ENCODE results near the gene MPV17L.
A peak's percentile ranks its signal among the peaks of the same experiment; 100 is the strongest.
"Not testable (repeated sequence)": the region's sequence is repeated elsewhere in the genome, so short reads cannot be mapped to it uniquely, and the experiment has no call there.

The MPV17L gene

DNA sequence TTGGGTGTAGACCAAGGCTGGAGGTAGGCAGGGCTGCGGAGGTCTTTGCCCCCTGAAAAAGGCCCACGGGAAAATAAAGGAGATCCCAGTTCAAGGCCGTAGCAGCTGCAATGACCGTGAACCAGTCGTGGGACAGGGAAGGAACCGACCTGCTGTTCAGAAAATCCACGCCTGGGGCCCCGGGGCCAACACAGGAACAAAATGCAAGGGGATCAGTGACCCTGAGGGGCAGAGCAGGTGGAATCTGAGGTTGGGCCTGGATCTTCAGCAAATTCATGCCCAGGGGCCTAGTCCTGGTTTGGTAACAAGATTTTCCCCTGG, 915 bp downstream of the MPV17L start:
- H3K27me3 ChIP-seq (ENCODE audit: control insufficient read depth in 1 of 2, insufficient read depth in 2 of 2, low read length in 2 of 2); H3K27ac ChIP-seq (ENCODE audit: low read depth, low read length); H3K9ac ChIP-seq (ENCODE audit: low read length); H3K4me1 ChIP-seq (ENCODE audit: insufficient read depth, low read length); H3K9me3 ChIP-seq (ENCODE audit: low read length); H3K36me3 ChIP-seq (ENCODE audit: insufficient read depth, low read length): not testable (repeated sequence)
- H3K4me3 ChIP-seq (ENCODE audit: low read depth in 1 of 2, low read length in 2 of 2), result peak overlapping the region; percentile 55 to 80

DNA sequence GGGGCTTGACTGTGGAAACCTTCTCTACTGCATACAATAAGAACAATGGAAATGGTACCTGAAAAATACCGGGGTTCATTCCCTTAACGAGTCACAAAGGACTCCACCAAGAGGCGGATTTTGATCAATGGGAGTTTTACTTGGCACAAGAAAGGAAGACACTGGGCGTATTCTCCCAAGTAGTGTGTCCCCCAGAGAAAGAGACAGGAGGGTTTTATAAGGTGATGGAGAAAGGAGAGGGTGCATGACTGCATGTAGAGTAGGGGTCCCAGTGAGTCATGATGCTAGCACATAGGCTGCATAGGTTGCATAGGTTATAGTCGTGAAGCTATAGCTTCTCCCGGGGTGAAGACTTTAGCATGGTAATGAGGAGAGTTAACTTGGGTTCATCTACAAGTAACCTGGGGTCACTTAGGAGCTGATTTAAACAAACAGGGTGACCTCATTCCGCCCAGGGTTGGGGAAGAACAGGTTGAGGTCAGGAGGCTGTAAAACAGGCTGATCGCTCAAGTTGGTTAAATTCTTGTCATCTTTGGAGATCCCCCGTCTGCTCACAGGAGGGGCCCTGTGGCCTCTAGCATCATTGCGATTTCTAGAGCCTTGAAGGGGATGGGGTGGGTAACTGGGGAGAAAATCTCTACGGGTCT, 1.5 kb downstream of the MPV17L start:
- Histone ChIP-seq H3K4me1 (ENCODE audit: insufficient read depth, low read length) (no peaks in the 10 kb centered on the region), H3K36me3 (ENCODE audit: insufficient read depth, low read length) (peaks cover 3% of the 10 kb centered on the region), H3K27ac (ENCODE audit: low read depth, low read length) (no peak overlapping the region), H3K4me3 (ENCODE audit: low read depth in 1 of 2, low read length in 2 of 2) (no peak overlapping the region), H3K9ac (ENCODE audit: low read length) (no peak overlapping the region), H3K9me3 (ENCODE audit: low read length) (no peaks in the 10 kb centered on the region), H3K27me3 (ENCODE audit: control insufficient read depth in 1 of 2, insufficient read depth in 2 of 2, low read length in 2 of 2) (no peaks in the 10 kb centered on the region)

GRCh38 chr16:15398618-15399316, 3.2 kb downstream of the MPV17L start:
- no peaks in the 10 kb centered on the region for H3K4me1 ChIP-seq (ENCODE audit: insufficient read depth, low read length)
- no peak overlapping the region for H3K27ac ChIP-seq (ENCODE audit: low read depth, low read length)
- H3K9ac ChIP-seq (ENCODE audit: low read length), result no peak overlapping the region
- H3K9me3 ChIP-seq (ENCODE audit: low read length), result no peaks in the 10 kb centered on the region
- no peak overlapping the region for H3K4me3 ChIP-seq (ENCODE audit: low read depth in 1 of 2, low read length in 2 of 2)
- H3K36me3 ChIP-seq (ENCODE audit: insufficient read depth, low read length), result peaks cover 10% of the 10 kb centered on the region
- H3K27me3 ChIP-seq (ENCODE audit: control insufficient read depth in 1 of 2, insufficient read depth in 2 of 2, low read length in 2 of 2), result no peaks in the 10 kb centered on the region

DNA sequence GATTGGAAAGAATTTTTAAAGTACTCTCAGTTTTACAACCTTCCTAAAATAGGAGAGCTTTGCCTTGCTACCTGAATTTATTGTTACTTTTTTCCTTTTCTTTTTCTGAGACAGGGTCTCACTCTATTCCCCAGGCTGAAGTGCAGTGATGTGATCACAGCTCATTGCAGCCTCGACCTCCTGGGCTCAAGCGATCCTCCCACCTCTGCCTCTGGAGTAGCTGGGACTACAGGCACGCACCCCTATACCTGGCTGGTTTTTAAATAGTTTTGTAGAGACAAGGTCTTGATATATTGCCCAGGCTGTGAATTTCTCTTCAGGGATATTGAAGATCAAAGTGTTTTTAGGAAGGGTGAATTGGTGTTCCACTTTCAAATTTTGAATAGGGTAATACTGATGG, 3.8 kb downstream of the MPV17L start:
- no peak overlapping the region for H3K4me3 ChIP-seq (ENCODE audit: low read depth in 1 of 2, low read length in 2 of 2)
- no peak overlapping the region for H3K27ac ChIP-seq (ENCODE audit: low read depth, low read length)
- H3K9ac ChIP-seq (ENCODE audit: low read length), result no peak overlapping the region
- no peaks in the 10 kb centered on the region for H3K4me1 ChIP-seq (ENCODE audit: insufficient read depth, low read length)
- H3K27me3 ChIP-seq (ENCODE audit: control insufficient read depth in 1 of 2, insufficient read depth in 2 of 2, low read length in 2 of 2), result no peaks in the 10 kb centered on the region
- peaks cover 10% of the 10 kb centered on the region for H3K36me3 ChIP-seq (ENCODE audit: insufficient read depth, low read length)
- no peaks in the 10 kb centered on the region for H3K9me3 ChIP-seq (ENCODE audit: low read length)

DNA sequence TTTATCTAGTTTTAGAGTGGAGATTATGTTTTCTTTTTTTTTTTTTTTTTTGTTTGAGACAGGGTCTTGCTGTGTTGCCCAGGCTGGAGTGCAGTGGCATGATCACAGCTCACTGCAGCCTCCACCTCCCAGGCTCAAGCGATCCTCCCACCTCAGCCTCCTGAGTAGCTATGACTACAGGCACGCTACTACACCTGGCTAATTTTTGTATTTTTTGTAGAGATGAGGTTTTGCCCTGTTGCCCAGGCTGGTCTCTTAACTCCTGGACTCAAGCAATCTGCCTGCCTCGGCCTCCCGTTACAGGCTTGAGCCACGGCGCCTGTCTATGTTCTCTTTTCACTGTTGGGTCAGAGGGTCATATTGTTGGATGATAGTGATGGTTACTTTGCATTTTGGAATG, 4.8 kb downstream of the MPV17L start:
- H3K36me3 ChIP-seq (ENCODE audit: insufficient read depth, low read length); H3K9ac ChIP-seq (ENCODE audit: low read length); H3K27ac ChIP-seq (ENCODE audit: low read depth, low read length); H3K9me3 ChIP-seq (ENCODE audit: low read length); H3K4me1 ChIP-seq (ENCODE audit: insufficient read depth, low read length); H3K4me3 ChIP-seq (ENCODE audit: low read depth in 1 of 2, low read length in 2 of 2); H3K27me3 ChIP-seq (ENCODE audit: control insufficient read depth in 1 of 2, insufficient read depth in 2 of 2, low read length in 2 of 2): not testable (repeated sequence)

DNA sequence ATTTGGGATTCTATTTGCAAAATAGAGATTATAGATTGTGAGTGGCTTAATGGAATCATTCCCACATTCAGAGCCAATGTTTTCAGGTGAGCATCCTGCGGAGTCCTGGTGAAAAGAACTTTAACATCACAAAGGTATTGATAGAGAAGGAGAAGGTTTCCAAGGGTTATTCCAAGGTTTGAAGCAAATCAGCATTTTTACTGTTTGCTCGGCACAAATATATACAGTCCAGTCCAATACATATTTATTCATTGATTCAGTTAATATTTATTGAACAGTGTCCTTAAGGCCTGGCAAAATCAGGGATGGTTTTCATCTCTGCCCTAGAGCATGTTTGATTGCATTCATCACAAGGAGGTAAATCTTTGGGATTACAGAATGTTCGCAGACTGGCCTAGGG, 6.4 kb downstream of the MPV17L start:
- no peak overlapping the region for H3K4me3 ChIP-seq (ENCODE audit: low read depth in 1 of 2, low read length in 2 of 2)
- H3K27ac ChIP-seq (ENCODE audit: low read depth, low read length), result no peak overlapping the region

GRCh38 chr16:15403392-15403995, 7.9 kb downstream of the MPV17L start:
- no peak overlapping the region for H3K4me3 ChIP-seq (ENCODE audit: low read depth in 1 of 2, low read length in 2 of 2)
- H3K27ac ChIP-seq (ENCODE audit: low read depth, low read length), result no peak overlapping the region
- no peaks in the 10 kb centered on the region for H3K4me1 ChIP-seq (ENCODE audit: insufficient read depth, low read length)
- no peak overlapping the region for H3K9ac ChIP-seq (ENCODE audit: low read length)
- H3K36me3 ChIP-seq (ENCODE audit: insufficient read depth, low read length), result peaks cover 10% of the 10 kb centered on the region
- no peaks in the 10 kb centered on the region for H3K9me3 ChIP-seq (ENCODE audit: low read length)
- H3K27me3 ChIP-seq (ENCODE audit: control insufficient read depth in 1 of 2, insufficient read depth in 2 of 2, low read length in 2 of 2), result no peaks in the 10 kb centered on the region

More for the DNA sequence above, 6.4 kb downstream of the MPV17L start:
- Histone ChIP-seq H3K36me3 (ENCODE audit: insufficient read depth, low read length) (peaks cover 10% of the 10 kb centered on the region), H3K27me3 (ENCODE audit: control insufficient read depth in 1 of 2, insufficient read depth in 2 of 2, low read length in 2 of 2) (no peaks in the 10 kb centered on the region), H3K9ac (ENCODE audit: low read length) (no peak overlapping the region), H3K9me3 (ENCODE audit: low read length) (no peaks in the 10 kb centered on the region), H3K4me1 (ENCODE audit: insufficient read depth, low read length) (no peaks in the 10 kb centered on the region)

DNA sequence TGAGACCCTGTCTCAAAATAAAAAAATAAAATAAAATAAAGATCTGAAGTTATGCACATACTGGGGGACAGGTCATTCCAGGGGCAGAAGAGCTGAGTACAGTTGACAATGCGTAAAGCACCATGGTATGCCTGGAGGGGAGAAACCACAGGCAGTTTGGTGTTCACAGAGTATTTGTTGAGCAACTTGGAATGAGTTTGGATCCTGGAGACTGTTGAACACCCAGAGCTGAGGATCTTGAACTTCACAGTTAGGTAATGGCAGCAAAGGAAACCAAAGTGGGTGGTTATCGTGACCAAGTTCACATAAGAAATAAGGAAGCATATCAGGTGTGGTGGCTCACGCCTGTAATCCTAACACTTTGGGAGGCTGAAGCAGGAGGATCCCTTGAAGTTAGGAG, 8.5 kb downstream of the MPV17L start:
- not testable (repeated sequence) for H3K4me1 ChIP-seq (ENCODE audit: insufficient read depth, low read length); H3K9ac ChIP-seq (ENCODE audit: low read length); H3K36me3 ChIP-seq (ENCODE audit: insufficient read depth, low read length); H3K4me3 ChIP-seq (ENCODE audit: low read depth in 1 of 2, low read length in 2 of 2); H3K9me3 ChIP-seq (ENCODE audit: low read length); H3K27me3 ChIP-seq (ENCODE audit: control insufficient read depth in 1 of 2, insufficient read depth in 2 of 2, low read length in 2 of 2); H3K27ac ChIP-seq (ENCODE audit: low read depth, low read length)

- Histone ChIP-seq H3K9ac (ENCODE audit: low read length) (no peak overlapping the region), H3K9me3 (ENCODE audit: low read length) (no peaks in the 10 kb centered on the region), H3K36me3 (ENCODE audit: insufficient read depth, low read length) (peaks cover 10% of the 10 kb centered on the region), H3K4me1 (ENCODE audit: insufficient read depth, low read length) (no peaks in the 10 kb centered on the region), H3K4me3 (ENCODE audit: low read depth in 1 of 2, low read length in 2 of 2) (no peak overlapping the region), H3K27ac (ENCODE audit: low read depth, low read length) (no peak overlapping the region), H3K27me3 (ENCODE audit: control insufficient read depth in 1 of 2, insufficient read depth in 2 of 2, low read length in 2 of 2) (no peaks in the 10 kb centered on the region)
These were observed 9.2 kb downstream of the MPV17L start for GRCh38 chr16:15404792-15405191.

GRCh38 chr16:15407756-15408155, 12.2 kb downstream of the MPV17L start:
- not testable (repeated sequence) for H3K27ac ChIP-seq (ENCODE audit: low read depth, low read length)

GRCh38 chr16:15409476-15409875, 13.9 kb downstream of the MPV17L start:
- not testable (repeated sequence) for H3K27ac ChIP-seq (ENCODE audit: low read depth, low read length); H3K27me3 ChIP-seq (ENCODE audit: control insufficient read depth in 1 of 2, insufficient read depth in 2 of 2, low read length in 2 of 2); H3K36me3 ChIP-seq (ENCODE audit: insufficient read depth, low read length); H3K9me3 ChIP-seq (ENCODE audit: low read length); H3K4me3 ChIP-seq (ENCODE audit: low read depth in 1 of 2, low read length in 2 of 2); H3K9ac ChIP-seq (ENCODE audit: low read length); H3K4me1 ChIP-seq (ENCODE audit: insufficient read depth, low read length)

More at GRCh38 chr16:15407756-15408155, 12.2 kb downstream of the MPV17L start:
- H3K4me3 ChIP-seq (ENCODE audit: low read depth in 1 of 2, low read length in 2 of 2); H3K4me1 ChIP-seq (ENCODE audit: insufficient read depth, low read length); H3K36me3 ChIP-seq (ENCODE audit: insufficient read depth, low read length); H3K9ac ChIP-seq (ENCODE audit: low read length); H3K9me3 ChIP-seq (ENCODE audit: low read length); H3K27me3 ChIP-seq (ENCODE audit: control insufficient read depth in 1 of 2, insufficient read depth in 2 of 2, low read length in 2 of 2): not testable (repeated sequence)

GRCh38 chr16:15415511-15415985, 20.0 kb downstream of the MPV17L start:
- no peak overlapping the region for H3K4me3 ChIP-seq (ENCODE audit: low read depth in 1 of 2, low read length in 2 of 2)
- no peak overlapping the region for H3K27ac ChIP-seq (ENCODE audit: low read depth, low read length)
- no peaks in the 10 kb centered on the region for H3K27me3 ChIP-seq (ENCODE audit: control insufficient read depth in 1 of 2, insufficient read depth in 2 of 2, low read length in 2 of 2)
- H3K9me3 ChIP-seq (ENCODE audit: low read length), result no peaks in the 10 kb centered on the region
- H3K9ac ChIP-seq (ENCODE audit: low read length), result no peak overlapping the region
- H3K36me3 ChIP-seq (ENCODE audit: insufficient read depth, low read length), result no peaks in the 10 kb centered on the region
- H3K4me1 ChIP-seq (ENCODE audit: insufficient read depth, low read length), result no peaks in the 10 kb centered on the region

Measured in muscle layer of colon (tissue), 2 donors.